Measurements from ENCODE around the gene CASP9. TPM values are rescaled to one million over a fixed set of nuclear protein-coding genes. Genes with fewer than 3 reads are reported as not detected.

CASP9 gene
- total RNA-seq, 1 donor from 2014 or later = 8.5 TPM

- no peak overlapping the region for H3K27ac Mint-ChIP-seq (ENCODE audit: unreplicated experiment)
- H2AFZ ChIP-seq (ENCODE audit: low read depth, low read length) = no peak overlapping the region
- H3K4me1 ChIP-seq (ENCODE audit: insufficient read depth, low read length) = no peaks in the 10 kb centered on the region
- no peaks in the 10 kb centered on the region for H3K9me3 ChIP-seq (ENCODE audit: insufficient read depth, low read depth, low read length)
- no peaks in the 10 kb centered on the region for H3K9me3 Mint-ChIP-seq (ENCODE audit: unreplicated experiment)
- FAIRE-seq (no peak), DNase-seq (ENCODE audit: low read depth) (no peak)
- H3K36me3 ChIP-seq (ENCODE audit: insufficient read depth, low read length) = no peaks in the 10 kb centered on the region
- H3K9ac ChIP-seq (ENCODE audit: low read length) = no peak overlapping the region
- no peaks in the 10 kb centered on the region for H3K79me2 ChIP-seq (ENCODE audit: insufficient read depth, low read length)
- H4K20me1 ChIP-seq (ENCODE audit: insufficient read depth, low read length) = no peaks in the 10 kb centered on the region
- no peak overlapping the region for H3K4me3 Mint-ChIP-seq (ENCODE audit: unreplicated experiment)
- no peak overlapping the region for H3K27ac ChIP-seq (ENCODE audit: low read depth, low read length)
- no peaks in the 10 kb centered on the region for H3K36me3 Mint-ChIP-seq (ENCODE audit: low read depth, unreplicated experiment)
- H3K4me2 ChIP-seq (ENCODE audit: low read length) = no peak overlapping the region
- peaks cover 29% of the 10 kb centered on the region for H3K27me3 Mint-ChIP-seq (ENCODE audit: low read depth, unreplicated experiment)
- H3K4me3 ChIP-seq (ENCODE audit: insufficient read depth, low read depth, low read length) = no peak overlapping the region
- TF ChIP-seq CTCF (IDR thresholded peaks at IDR 0.05; ENCODE audit: insufficient read depth, low read depth, low read length) = no peak
- no peak for TF ChIP-seq EZH2 (IDR thresholded peaks at IDR 0.05; ENCODE audit: insufficient read depth, low read length)
- H3K27me3 ChIP-seq (ENCODE audit: insufficient read depth, low read length) = peaks cover under 1% of the 10 kb centered on the region
- H3K4me1 Mint-ChIP-seq (ENCODE audit: low read depth, unreplicated experiment) = no peaks in the 10 kb centered on the region
Observed at GRCh38 chr1:15442119-15442518, 81.9 kb downstream of the CASP9 start.

Other genes with a start within 250 kb of the CASP9 start
- gene EFHD2, start 114.3 kb downstream of the CASP9 start, total RNA-seq = 26.0 and 27.2 TPM in 2 replicates
- not detected in 2 replicates for gene CTRC, start 85.8 kb downstream of the CASP9 start, total RNA-seq
- gene CELA2A, start 67.5 kb downstream of the CASP9 start, total RNA-seq = not detected in 2 replicates
- gene CELA2B, start 48.1 kb downstream of the CASP9 start, total RNA-seq = not detected in 2 replicates
- 19.6 and 20.7 TPM in 2 replicates for gene DNAJC16, start 2.6 kb upstream of the CASP9 start, total RNA-seq
- 0.41 and 0.53 TPM in 2 replicates for gene AGMAT, start 60.8 kb upstream of the CASP9 start, total RNA-seq
- 24.1 and 26.1 TPM in 2 replicates for gene DDI2, start 93.2 kb upstream of the CASP9 start, total RNA-seq
- 46.4 and 48.3 TPM in 2 replicates for gene PLEKHM2, start 160.1 kb upstream of the CASP9 start, total RNA-seq
- 0.73 and 1.0 TPM in 2 replicates for gene SLC25A34, start 212.0 kb upstream of the CASP9 start, total RNA-seq
- gene TMEM82, start 218.3 kb upstream of the CASP9 start, total RNA-seq = not detected in 2 replicates
- gene FBLIM1, start 234.6 kb upstream of the CASP9 start, total RNA-seq = 170 and 179 TPM in 2 replicates